NB4 (cell line): ENCODE results near the gene TTLL12.

ENCODE experiments used
- DNase-seq: peaks from one replicate; pipeline ENCODE4 v3.0.0; 2010; ENCODE audit warnings: low read depth
- H3K4me3 ChIP-seq: one replicate; pipeline ENCODE4 v1.5.1; 2011; ENCODE audit warnings: mild to moderate bottlenecking, low read depth, low read length, moderate library complexity
- CTCF ChIP-seq: IDR thresholded peaks from one replicate; pipeline ENCODE4 v1.5.1; 2012; ENCODE audit warnings: low read depth, low read length
- MAX ChIP-seq: IDR thresholded peaks from 2 replicates; pipeline ENCODE4 v1.6.1; 2011; ENCODE audit warnings: low read depth, low read length
- MYC ChIP-seq: IDR thresholded peaks from 2 replicates; pipeline ENCODE4 v1.6.1; 2011; ENCODE audit warnings: low read depth, low read length
- POLR2A ChIP-seq: IDR thresholded peaks from 2 replicates; pipeline ENCODE4 v1.6.1; 2011; ENCODE audit warnings: mild to moderate bottlenecking; ENCODE audit not compliant: insufficient read length; ENCODE audit errors: extremely low read depth

Gene TTLL12

GRCh38 chr22:43202756-43203410, 15.9 kb upstream of the TTLL12 start:
- no peak overlapping the region for H3K4me3 ChIP-seq
- no peak for TF ChIP-seq MYC
- TF ChIP-seq MAX = no peak
- no peak for TF ChIP-seq POLR2A
- no peak for TF ChIP-seq CTCF
- no peak for DNase-seq

- DNase-seq = no peak
- H3K4me3 ChIP-seq = no peak overlapping the region
- TF ChIP-seq CTCF (no peak), MYC (no peak), POLR2A (no peak), MAX (no peak)
Observed at GRCh38 chr22:43202326-43202725, 15.4 kb upstream of the TTLL12 start.

- no peak overlapping the region for H3K4me3 ChIP-seq
- DNase-seq = no peak
- TF ChIP-seq POLR2A (no peak), MAX (no peak), CTCF (no peak), MYC (no peak)
Observed at GRCh38 chr22:43201486-43202219, 14.7 kb upstream of the TTLL12 start.

- no peak overlapping the region for H3K4me3 ChIP-seq
- DNase-seq = no peak
- TF ChIP-seq POLR2A (no peak), MYC (no peak), CTCF (no peak), MAX (no peak)
Observed at GRCh38 chr22:43200555-43200954, 13.6 kb upstream of the TTLL12 start.

- no peak for DNase-seq
- TF ChIP-seq MAX (no peak), CTCF (no peak), MYC (no peak), POLR2A (no peak)
- no peak overlapping the region for H3K4me3 ChIP-seq
Observed at GRCh38 chr22:43200031-43200430, 13.1 kb upstream of the TTLL12 start.
